ENCODE results near the gene SLC2A2.

Gene SLC2A2

DNA sequence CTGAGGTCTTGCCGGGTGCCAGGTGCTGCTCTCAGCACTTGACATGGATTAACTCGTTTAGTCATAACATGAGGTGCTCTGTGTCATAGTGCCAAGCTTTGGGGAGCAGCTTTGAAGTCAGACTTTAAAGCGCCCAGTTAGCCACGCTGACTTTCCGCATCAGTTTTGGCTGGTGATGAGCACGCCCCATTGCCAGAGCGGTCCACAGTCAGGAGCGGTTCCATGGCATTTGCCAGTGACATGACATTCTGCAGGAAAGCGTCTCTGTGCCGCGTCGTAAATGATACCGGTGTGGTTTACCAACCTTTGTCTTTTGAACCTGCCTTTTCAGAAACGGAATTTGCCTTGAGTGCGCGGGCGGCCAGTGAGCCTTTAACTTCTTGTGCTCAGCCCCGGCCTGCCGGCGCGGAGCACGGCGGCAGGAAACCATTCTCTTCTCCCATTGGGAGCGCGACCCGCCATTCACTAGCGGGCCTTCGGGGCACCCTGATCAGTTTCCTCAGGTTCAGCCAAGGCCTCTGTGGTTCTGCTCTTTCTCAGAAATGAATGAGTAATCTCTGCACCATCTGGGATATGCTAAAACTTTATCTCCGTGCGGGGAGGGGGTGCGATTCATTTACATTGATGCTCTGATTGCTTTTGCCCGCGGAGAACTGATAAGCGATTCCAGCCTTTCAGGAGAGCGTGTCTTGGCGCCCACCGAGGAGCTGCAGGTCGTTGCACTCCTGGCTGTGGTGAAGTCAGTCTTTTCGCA is 1.7 kb upstream of the SLC2A2 start:
- peak; percentile 6 for DNase-seq

- no peak for DNase-seq
Observed at GRCh38 chr3:171023566-171023965, 3.0 kb downstream of the SLC2A2 start.

DNA sequence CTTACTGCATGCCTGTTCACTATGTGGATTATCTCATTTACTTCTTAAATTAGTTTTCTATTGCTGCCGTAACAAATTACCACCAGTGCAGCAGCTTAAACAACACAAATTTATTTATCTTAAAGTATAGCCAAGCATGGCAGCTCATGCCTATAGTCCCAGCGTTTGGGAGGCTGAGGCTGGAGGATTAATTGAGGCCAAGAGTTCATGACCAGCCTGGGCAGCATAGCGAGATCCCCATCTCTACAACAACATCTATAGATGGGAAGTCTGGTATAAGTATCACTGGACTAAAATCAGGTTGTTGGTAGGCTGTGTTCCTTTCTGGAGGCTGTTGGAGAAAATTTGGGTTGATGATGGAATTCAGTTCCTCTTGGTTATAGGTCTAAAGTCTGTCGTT is 5.1 kb downstream of the SLC2A2 start:
- DNase-seq = no peak

GRCh38 chr3:171018156-171018935 is 8.2 kb downstream of the SLC2A2 start:
- no peak for DNase-seq

GRCh38 chr3:171013822-171014748 is 12.4 kb downstream of the SLC2A2 start:
- no peak for DNase-seq

- no peak for DNase-seq
Observed at GRCh38 chr3:171011873-171012336, 14.6 kb downstream of the SLC2A2 start.

DNA sequence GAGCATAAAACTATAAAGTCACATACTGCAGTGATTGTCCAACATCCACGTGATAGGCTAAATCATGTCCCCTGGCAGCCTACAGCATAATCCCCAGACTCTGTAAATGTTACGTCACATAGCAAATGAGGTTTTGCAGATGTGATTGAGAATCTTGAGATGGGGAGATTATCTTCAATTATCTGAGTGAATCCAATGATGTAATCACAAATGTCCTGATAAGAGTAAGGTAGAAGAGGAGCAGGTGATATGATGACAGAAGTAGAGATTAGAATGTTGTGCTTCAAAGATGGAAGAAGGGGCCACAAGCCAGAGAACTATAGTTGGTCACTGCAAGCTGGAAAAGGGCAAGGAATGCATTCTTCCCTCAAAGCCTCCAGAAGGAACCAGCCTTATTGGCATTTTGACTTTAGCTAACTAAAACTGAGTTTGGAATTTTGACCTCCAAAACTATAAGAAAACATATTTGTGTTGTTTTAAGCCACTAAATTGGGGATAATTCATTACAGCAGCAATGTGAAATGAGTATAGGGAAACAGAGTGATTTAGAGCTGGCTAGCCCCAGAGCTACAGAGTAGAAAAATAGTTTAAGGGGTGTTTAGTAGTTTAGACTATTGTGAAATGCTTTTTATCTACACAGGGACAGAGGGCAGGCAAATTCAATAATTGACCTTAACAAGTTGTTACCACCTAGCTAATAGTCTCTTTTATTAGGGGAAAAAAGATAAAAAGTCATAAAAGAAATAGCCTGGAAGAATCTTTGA is 15.2 kb downstream of the SLC2A2 start:
- no peak for DNase-seq

DNA sequence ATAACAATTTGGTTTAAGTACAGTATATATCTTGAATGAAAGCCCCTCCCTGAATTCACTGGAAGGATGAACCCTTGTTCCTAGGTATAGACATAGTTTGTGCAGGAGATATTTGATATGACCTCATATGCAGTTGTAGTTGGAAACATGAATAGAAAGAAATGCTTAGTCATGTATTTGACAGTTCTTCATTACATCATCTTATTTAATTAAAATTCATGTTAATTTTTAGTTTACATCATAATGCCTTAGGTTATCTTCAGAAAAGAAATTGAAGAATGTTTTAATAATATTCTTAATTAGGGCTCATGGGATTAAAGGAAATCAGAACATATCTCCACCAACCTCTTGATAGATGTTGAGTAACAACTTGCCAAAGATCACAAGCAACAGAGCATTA is 19.2 kb downstream of the SLC2A2 start:
- DNase-seq = no peak

DNA sequence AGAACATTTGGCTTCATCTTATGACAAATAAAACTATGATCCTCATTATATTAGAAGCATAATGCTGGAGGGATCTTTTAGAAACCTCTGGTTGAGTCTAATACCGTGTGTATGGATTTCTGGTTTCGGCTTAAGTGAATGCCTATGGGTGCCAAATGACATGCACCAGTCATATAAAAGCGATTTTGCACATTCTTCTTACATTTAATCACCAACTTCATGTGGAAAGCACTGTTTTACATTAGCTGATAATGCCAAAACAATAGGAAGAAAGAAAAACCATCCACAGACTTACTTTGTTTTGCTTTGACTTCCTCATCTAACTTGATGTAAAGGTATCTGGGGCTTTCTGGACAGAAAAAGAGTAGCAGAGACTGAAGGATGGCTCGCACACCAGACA is 20.9 kb downstream of the SLC2A2 start:
- no peak for DNase-seq

DNA sequence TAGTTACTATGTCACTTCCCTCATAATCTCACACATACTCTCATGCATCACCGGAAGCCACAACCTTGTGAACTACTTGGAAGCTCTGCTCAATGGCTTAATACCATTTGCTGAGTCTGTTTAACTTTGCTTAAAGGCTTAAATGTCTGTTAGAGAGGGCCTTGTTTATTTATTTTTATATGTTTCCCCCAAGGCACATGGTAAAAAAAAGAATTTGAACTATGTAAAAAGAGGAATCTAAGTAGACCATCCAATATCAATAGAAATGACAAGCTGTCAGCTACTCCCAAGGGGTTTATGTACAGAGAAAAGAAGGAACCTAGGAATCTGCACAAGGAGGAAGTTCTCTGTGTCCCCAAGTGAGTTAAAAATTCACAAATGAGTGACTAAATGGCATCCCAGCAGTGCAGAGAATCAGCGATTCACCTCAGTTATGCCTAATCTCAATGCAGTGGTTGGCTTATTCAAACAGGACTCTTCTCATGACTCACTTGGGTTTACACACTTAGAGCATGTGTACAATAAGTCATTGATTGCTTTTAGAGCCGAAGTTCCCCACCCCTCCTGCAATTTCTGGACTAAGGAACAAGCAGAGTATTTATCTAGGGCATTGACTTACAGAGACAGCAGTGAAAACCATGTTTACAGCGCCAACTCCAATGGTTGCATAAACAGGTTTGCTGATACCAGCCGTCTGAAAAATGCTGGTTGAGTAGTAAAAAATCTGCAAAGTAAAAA is 24.4 kb downstream of the SLC2A2 start:
- peak; percentile 3 for DNase-seq

GRCh38 chr3:171001250-171001893 is 25.1 kb downstream of the SLC2A2 start:
- no peak for DNase-seq

- no peak for DNase-seq
Observed at GRCh38 chr3:171000281-171000680, 26.2 kb downstream of the SLC2A2 start.

GRCh38 chr3:170999737-171000242 is 26.7 kb downstream of the SLC2A2 start:
- no peak for DNase-seq

DNA sequence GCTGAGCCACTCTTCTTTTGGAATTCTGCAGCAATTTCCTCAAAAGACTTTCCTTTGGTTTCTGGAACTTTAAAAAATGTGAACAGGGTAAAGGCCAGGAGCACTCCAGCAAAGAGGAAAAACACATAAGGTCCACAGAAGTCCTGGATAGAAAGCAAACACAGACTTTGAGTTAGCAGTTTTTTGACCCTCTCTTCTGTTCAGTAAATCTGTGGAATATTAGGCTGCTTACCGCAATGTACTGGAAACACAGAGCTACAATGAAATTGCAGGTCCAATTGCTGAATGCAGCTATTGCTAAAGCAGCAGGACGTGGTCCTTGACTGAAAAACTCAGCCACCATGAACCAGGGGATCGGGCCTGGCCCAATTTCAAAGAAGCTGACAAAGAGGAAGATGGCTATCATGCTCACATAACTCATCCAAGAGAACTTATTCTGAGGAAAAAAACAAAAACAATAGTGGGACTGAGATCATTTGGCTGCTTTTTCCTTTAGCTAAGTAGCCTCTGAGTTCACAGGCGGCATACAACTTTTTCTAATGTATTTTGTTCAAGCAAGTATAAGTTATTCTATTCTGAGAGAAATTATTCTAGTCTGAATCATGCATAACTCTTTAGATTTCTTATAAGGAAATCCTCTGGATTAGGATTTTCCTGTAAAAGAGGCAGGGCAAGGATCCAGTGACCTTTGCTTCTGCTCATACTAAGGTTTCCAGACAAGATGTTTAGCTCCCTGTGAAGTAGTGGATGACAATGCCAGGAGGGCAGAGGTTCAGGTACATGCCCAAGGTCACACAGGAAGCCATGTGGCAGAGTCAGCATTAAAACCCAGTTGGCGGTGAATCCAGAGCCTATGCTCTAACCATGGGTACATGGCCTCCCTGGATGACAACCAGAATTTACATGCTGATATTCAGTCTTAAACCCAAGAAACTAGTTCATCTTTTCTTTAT is 28.3 kb downstream of the SLC2A2 start:
- no peak for DNase-seq

DNA sequence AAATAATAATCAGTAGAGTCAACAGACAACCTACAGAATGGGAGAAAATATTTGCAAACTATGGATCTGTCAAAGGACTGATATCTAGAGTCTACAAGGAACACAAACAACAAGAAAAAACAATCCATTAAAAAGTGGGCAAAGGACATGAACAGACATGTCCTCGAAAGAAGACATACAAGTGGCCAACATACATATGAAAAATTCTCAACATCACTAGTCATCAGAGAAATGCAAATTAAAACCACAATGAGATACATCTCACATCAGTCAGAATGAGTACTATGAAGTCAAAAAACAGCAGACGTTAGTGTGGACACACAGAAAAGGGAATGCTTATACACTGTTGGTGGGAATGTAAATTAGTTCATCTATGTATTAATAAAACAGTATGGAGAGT is 33.7 kb downstream of the SLC2A2 start:
- no peak for DNase-seq

GRCh38 chr3:170991664-170992063 is 34.9 kb downstream of the SLC2A2 start:
- DNase-seq = no peak

DNA sequence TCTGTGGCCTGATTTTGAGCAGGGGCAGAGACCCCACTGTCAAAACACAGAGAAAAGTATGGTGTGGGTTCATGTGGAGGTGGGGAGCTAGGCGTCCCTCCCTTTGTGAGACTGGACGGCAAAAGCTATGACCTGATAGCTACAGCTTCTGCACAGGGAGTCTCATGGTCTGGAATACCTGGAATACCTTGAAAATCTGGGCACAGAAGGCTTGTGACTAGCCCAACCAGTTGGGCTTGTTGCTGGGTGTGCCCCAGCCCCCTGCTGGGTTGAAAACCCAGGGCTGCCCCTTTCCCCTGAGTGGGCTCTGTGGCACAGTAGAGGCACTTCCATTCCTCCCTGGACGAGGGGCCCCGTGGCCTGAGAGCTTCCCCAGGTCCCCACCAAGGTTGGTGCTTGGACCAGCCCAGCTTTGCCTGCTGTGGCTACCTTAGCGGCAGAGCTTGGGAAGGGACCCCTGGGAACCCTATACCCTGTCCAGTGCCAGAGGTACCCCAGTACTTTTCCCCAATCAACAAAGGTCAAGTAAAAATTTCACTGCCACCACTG is 37.3 kb downstream of the SLC2A2 start:
- no peak for DNase-seq

- no peak for DNase-seq
Observed at GRCh38 chr3:170988378-170988777, 38.1 kb downstream of the SLC2A2 start.

DNA sequence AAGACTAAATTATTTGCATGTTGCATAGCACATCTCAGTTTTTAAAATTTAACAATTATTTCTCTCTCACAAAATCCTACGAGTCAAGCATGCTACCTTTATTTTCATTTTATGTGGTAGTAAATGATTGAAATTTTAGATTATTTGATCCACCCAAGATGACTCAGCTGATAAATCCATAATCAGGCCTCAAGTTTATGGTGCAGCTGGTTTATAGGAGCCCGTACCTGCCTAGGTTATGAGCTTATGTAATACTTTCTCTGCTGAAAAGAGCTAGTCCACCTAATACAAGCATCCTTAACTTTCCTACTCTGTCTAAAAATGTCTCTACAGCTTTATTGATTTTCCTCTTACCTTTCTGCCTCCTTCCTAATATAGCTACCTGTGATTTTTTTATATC is 41.2 kb downstream of the SLC2A2 start:
- DNase-seq = no peak
